Uterus (tissue), 2 donors: Measurements from ENCODE around the gene SETBP1.

Experiments
- POLR2A ChIP-seq, 2 donors: fragments of 450-650 bp; IDR thresholded peaks; one replicate each; pipeline ENCODE4 v1.6.1; 2016; ENCODE audit warnings: antibody characterized with exemption in 2 of 2, mild to moderate bottlenecking in 1 of 2, moderate library complexity in 1 of 2
- TF ChIP-seq, protein P1 (sequence below), 4 experiments: fragments of 200-600 bp in 2 of 4; fragments of 450-650 bp in 2 of 4; sonication (generic) in 2 of 4; IDR thresholded peaks; one replicate each; pipeline ENCODE4 v1.5.1; 2016 to 2019; ENCODE audit warnings: antibody characterized with exemption in 4 of 4, mild to moderate bottlenecking in 2 of 4, moderate library complexity in 1 of 4

DNA sequence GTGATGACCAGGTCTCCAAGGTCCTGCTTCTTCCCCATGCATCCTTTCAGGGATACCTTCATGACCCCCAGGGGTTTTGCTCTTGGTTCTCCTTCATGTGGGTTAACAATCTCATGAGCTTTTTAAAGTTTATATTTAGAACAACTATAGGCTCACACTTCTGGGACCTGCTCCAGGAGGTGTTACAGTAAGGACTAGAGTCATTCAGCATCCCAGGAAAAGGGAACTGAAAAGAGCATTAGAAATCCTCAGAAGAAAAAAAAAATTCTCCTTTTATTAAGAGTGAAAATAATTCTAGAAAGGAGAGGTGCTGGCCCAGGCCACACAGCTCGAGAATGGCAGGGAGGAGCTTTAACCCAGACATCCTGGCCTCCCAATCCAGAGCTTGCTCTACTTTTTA, 66.5 kb downstream of the SETBP1 start:
- TF ChIP-seq, protein P1, sequence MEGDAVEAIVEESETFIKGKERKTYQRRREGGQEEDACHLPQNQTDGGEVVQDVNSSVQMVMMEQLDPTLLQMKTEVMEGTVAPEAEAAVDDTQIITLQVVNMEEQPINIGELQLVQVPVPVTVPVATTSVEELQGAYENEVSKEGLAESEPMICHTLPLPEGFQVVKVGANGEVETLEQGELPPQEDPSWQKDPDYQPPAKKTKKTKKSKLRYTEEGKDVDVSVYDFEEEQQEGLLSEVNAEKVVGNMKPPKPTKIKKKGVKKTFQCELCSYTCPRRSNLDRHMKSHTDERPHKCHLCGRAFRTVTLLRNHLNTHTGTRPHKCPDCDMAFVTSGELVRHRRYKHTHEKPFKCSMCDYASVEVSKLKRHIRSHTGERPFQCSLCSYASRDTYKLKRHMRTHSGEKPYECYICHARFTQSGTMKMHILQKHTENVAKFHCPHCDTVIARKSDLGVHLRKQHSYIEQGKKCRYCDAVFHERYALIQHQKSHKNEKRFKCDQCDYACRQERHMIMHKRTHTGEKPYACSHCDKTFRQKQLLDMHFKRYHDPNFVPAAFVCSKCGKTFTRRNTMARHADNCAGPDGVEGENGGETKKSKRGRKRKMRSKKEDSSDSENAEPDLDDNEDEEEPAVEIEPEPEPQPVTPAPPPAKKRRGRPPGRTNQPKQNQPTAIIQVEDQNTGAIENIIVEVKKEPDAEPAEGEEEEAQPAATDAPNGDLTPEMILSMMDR (IDR thresholded peaks at IDR 0.05), result no peak
- TF ChIP-seq POLR2A (IDR thresholded peaks at IDR 0.05), result no peak
